Skin of body (tissue), 3 donors: ENCODE data around the gene PADI3. TPM values are rescaled to one million over a fixed set of nuclear protein-coding genes. Genes with fewer than 3 reads are reported as not detected.

Source experiments
- DNase-seq: peaks from one replicate; lab custom pipeline; 2025; lab: John Stamatoyannopoulos, UW
- small RNA-seq: library from RNA; depleted of rRNA; stranded (forward); fragments of <200 nt; gene quantifications from one replicate; pipeline ENCODE3, GENCODE V24; 2014; ENCODE audit warnings: low replicate concordance
- total RNA-seq: library from RNA; depleted of rRNA; stranded (reverse); fragments of >200 nt; gene quantifications from one replicate; pipeline ENCODE4 v1.2.3, GENCODE V29; 2014

The PADI3 gene
- total RNA-seq, 1 donor from 2014 or later = 15.8 TPM

DNA sequence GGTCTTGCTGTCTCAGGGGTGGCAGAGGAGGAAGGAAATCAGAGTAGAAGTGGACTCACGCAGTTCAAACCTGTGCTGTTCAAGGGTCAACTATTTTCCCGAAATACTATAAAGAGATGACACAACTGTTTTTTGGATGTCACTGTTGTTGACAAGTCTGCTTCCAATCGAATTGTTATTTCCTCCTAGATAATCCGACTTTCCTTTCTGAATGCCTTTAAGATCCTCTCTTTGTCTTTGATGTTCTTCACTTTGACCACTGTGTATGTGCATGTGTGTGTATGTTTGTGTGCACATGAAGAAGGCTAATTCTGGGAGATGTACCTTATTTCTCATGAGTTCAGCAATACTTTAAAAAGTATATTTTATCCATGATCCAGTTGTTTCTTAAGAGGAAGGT is 80.7 kb downstream of the PADI3 start:
- DNase-seq = no peak

DNA sequence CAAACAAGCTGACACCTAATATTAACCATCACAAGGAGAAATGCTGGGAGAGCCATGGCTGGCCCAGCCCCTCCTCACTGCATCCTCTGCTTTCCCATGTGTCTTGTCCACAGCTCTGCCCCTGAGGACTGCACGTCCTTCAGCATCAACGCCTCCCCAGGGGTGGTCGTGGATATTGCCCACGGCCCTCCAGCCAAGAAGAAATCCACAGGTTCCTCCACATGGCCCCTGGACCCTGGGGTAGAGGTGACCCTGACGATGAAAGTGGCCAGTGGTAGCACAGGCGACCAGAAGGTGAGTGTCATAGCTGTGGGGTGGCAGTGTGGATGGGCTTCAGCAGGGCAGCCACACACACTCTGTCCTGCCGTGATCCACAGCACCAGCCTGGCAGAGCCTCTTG is 82.0 kb downstream of the PADI3 start:
- DNase-seq = no peak

DNA sequence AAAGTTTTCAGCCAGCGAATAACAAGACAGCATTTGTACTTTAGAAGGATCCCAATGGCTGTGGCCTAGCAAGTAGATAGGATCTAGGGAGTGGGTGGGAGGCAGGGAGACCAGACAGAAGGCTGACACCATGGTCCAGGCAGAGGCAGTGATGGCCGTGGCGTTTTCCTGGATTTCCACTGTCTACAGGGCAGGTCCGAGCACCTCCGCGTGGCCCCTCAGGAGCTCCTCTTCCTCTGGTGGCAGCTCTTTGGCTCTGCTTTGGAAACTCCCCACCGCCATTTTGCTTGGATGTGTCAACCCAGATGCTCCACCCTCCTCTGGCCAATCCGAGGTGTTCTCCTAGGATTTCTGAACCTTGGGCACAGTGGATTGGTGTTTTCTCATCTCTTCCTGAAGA is 84.2 kb downstream of the PADI3 start:
- DNase-seq = no peak

Small RNA genes lying within 50 kb of the gene (small RNA-seq; reads per million reads assigned to genes)
- not detected for gene MIR3972

Other genes starting within 250 kb of the PADI3 start
- 11.6 TPM for gene ATP13A2, start 237.2 kb upstream of the PADI3 start, total RNA-seq
- 62.9 TPM for gene SDHB, start 195.1 kb upstream of the PADI3 start, total RNA-seq
- gene PADI2, start 129.6 kb upstream of the PADI3 start, total RNA-seq = 11.8 TPM
- gene PADI1, start 44.0 kb upstream of the PADI3 start, total RNA-seq = 11.7 TPM
- gene PADI4, start 59.1 kb downstream of the PADI3 start, total RNA-seq = 10.4 TPM
- gene PADI6, start 123.1 kb downstream of the PADI3 start, total RNA-seq = not detected
- gene RCC2, start 190.6 kb downstream of the PADI3 start, total RNA-seq = 38.5 TPM